H9 (cell line): Measurements from ENCODE around the gene TRUB2. TPM values are rescaled to one million over a fixed set of nuclear protein-coding genes. Genes with fewer than 3 reads are reported as not detected.

Experiments
- DNase-seq: peaks from one replicate; pipeline ENCODE4 v3.0.0-alpha.2; 2017
- H2AFZ ChIP-seq: one replicate; pipeline ENCODE4 v1.6.1; 2013; ENCODE audit warnings: mild to moderate bottlenecking, low read length, control low read depth, moderate library complexity
- H2AK5ac ChIP-seq: 2 replicates; pipeline ENCODE4 v1.6.1; 2013; ENCODE audit warnings: low read length, control low read depth, mixed read lengths; ENCODE audit not compliant: insufficient read length
- H2BK120ac ChIP-seq: one replicate; pipeline ENCODE4 v1.6.1; 2013; ENCODE audit warnings: low read depth, mild to moderate bottlenecking, low read length, control low read depth, inconsistent platforms; ENCODE audit not compliant: poor library complexity, severe bottlenecking
- H2BK12ac ChIP-seq: 2 replicates; pipeline ENCODE4 v1.6.1; 2013; ENCODE audit warnings: low read length, control low read depth, mixed read lengths, low read depth; ENCODE audit not compliant: insufficient read length
- H2BK15ac ChIP-seq: 2 replicates; pipeline ENCODE4 v1.6.1; 2013; ENCODE audit warnings: low read depth, low read length, control low read depth
- H2BK20ac ChIP-seq: one replicate; pipeline ENCODE4 v1.6.1; 2013; ENCODE audit warnings: low read depth, mild to moderate bottlenecking, low read length, control low read depth, inconsistent platforms; ENCODE audit not compliant: poor library complexity, severe bottlenecking
- H2BK5ac ChIP-seq: 2 replicates; pipeline ENCODE4 v1.6.1; 2013; ENCODE audit warnings: low read length, control low read depth, mixed read lengths; ENCODE audit not compliant: insufficient read length
- H3K14ac ChIP-seq: 2 replicates; pipeline ENCODE4 v1.6.1; 2013; ENCODE audit warnings: low read length, control low read depth; ENCODE audit not compliant: insufficient read depth
- H3K18ac ChIP-seq: 2 replicates; pipeline ENCODE4 v1.6.1; 2013; ENCODE audit warnings: low read depth, mild to moderate bottlenecking, mixed read lengths, low read length, control low read depth; ENCODE audit not compliant: insufficient read length
- H3K23ac ChIP-seq: 2 replicates; pipeline ENCODE4 v1.6.1; 2013; ENCODE audit warnings: low read length, control low read depth, mixed read lengths, low read depth; ENCODE audit not compliant: insufficient read length
- H3K23me2 ChIP-seq: 2 replicates; pipeline ENCODE4 v1.6.1; 2013; ENCODE audit warnings: low read depth, mild to moderate bottlenecking, mixed read lengths, low read length, control low read depth; ENCODE audit not compliant: insufficient read length, poor library complexity, severe bottlenecking
- H3K27ac ChIP-seq: 2 replicates; pipeline ENCODE4 v1.5.1; 2013; ENCODE audit warnings: low read length, control low read depth, mixed read lengths, low read depth; ENCODE audit not compliant: insufficient read length
- H3K27me3 ChIP-seq: 2 replicates; pipeline ENCODE4 v1.6.1; 2013; ENCODE audit warnings: low read length, control low read depth, inconsistent platforms; ENCODE audit not compliant: insufficient read depth
- H3K4ac ChIP-seq: 2 replicates; pipeline ENCODE4 v1.6.1; 2013; ENCODE audit warnings: low read depth, mild to moderate bottlenecking, control low read depth, inconsistent platforms, low read length, moderate library complexity
- H3K4me1 ChIP-seq: 2 replicates; pipeline ENCODE4 v1.6.1; 2013; ENCODE audit warnings: low read length, control low read depth, inconsistent platforms; ENCODE audit not compliant: insufficient read depth
- H3K4me2 ChIP-seq: 2 replicates; pipeline ENCODE4 v1.6.1; 2013; ENCODE audit warnings: low read length, control low read depth, mixed read lengths; ENCODE audit not compliant: insufficient read length, insufficient read depth
- H3K56ac ChIP-seq: 2 replicates; pipeline ENCODE4 v1.6.1; 2013; ENCODE audit warnings: low read depth, mild to moderate bottlenecking, mixed read lengths, low read length, control low read depth; ENCODE audit not compliant: insufficient read length
- H3K79me1 ChIP-seq: 2 replicates; pipeline ENCODE4 v1.6.1; 2013; ENCODE audit warnings: low read depth, mild to moderate bottlenecking, moderate library complexity, low read length, control low read depth, inconsistent platforms; ENCODE audit not compliant: insufficient read depth, poor library complexity, severe bottlenecking
- H3K79me2 ChIP-seq: 2 replicates; pipeline ENCODE4 v1.6.1; 2013; ENCODE audit warnings: low read length, control low read depth, inconsistent platforms; ENCODE audit not compliant: insufficient read depth
- H3K9ac ChIP-seq: 2 replicates; pipeline ENCODE4 v1.6.1; 2013; ENCODE audit warnings: low read length, control low read depth, mixed read lengths; ENCODE audit not compliant: insufficient read length; ENCODE audit errors: extremely low read depth
- H3K9me3 ChIP-seq: one replicate; pipeline ENCODE4 v1.6.1; 2013; ENCODE audit warnings: low read depth, low read length, inconsistent platforms; ENCODE audit not compliant: control insufficient read depth
- H3T11ph ChIP-seq: one replicate; pipeline ENCODE4 v1.6.1; 2013; ENCODE audit warnings: mild to moderate bottlenecking, low read length, control low read depth, inconsistent platforms
- H4K20me1 ChIP-seq: one replicate; pipeline ENCODE4 v1.6.1; 2013; ENCODE audit not compliant: control insufficient read depth, insufficient read length, insufficient read depth
- H4K5ac ChIP-seq: 2 replicates; pipeline ENCODE4 v1.6.1; 2013; ENCODE audit warnings: low read depth, mild to moderate bottlenecking, mixed read lengths, low read length, control low read depth; ENCODE audit not compliant: insufficient read length
- H4K8ac ChIP-seq: replicated peaks from 2 replicates; pipeline ENCODE4 v1.6.1; 2013; ENCODE audit warnings: low read length, control low read depth, mixed read lengths, low read depth; ENCODE audit not compliant: insufficient read length
- H4K91ac ChIP-seq: 2 replicates; pipeline ENCODE4 v1.6.1; 2013; ENCODE audit warnings: low read depth, mild to moderate bottlenecking, moderate library complexity, mixed read lengths, low read length, control low read depth; ENCODE audit not compliant: insufficient read length
- H3K27ac Mint-ChIP-seq, 3 experiments: 2 replicates in 2 of 3; 3 replicates in 1 of 3; pipeline ENCODE4 v1.8.0; 2020 to 2021; ENCODE audit warnings: mixed read lengths in 3 of 3, mild to moderate bottlenecking in 1 of 3, moderate library complexity in 1 of 3
- H3K27me3 Mint-ChIP-seq: 2 replicates; pipeline ENCODE4 v1.8.0; 2021; ENCODE audit warnings: low read depth, mild to moderate bottlenecking, moderate library complexity, mixed read lengths
- H3K36me3 Mint-ChIP-seq, 3 experiments: 2 replicates in 2 of 3; 3 replicates in 1 of 3; pipeline ENCODE4 v1.8.0; 2020 to 2021; ENCODE audit warnings: low read depth in 3 of 3, mixed read lengths in 3 of 3; ENCODE audit not compliant: insufficient read depth in 1 of 3
- H3K4me1 Mint-ChIP-seq, 2 experiments: 2 replicates each; pipeline ENCODE4 v1.8.0; 2020; ENCODE audit warnings: mixed read lengths in 2 of 2
- H3K4me3 Mint-ChIP-seq, 2 experiments: 2 replicates in 1 of 2; 3 replicates in 1 of 2; pipeline ENCODE4 v1.8.0; 2020 to 2021; ENCODE audit warnings: mild to moderate bottlenecking in 2 of 2, mixed read lengths in 2 of 2, moderate library complexity in 1 of 2
- H3K9me3 Mint-ChIP-seq, 2 experiments: 2 replicates in 1 of 2; 3 replicates in 1 of 2; pipeline ENCODE4 v1.8.0; 2020; ENCODE audit warnings: mild to moderate bottlenecking in 2 of 2, mixed read lengths in 2 of 2, moderate library complexity in 1 of 2
- CTCF ChIP-seq: fragments of 200-600 bp; sonication (generic); conservative IDR thresholded peaks from 3 replicates; pipeline ENCODE4 v1.8.0; 2021; ENCODE audit warnings: antibody characterized with exemption, mild to moderate bottlenecking
- WGBS: extraction: QIAGEN DNeasy Blood & Tissue Kit; methylation state at CpG from one replicate; pipeline ENCODE4 v1.1.7; 2013; ENCODE audit warnings: missing lambda C conversion rate, low lambda C conversion rate, mixed read lengths; ENCODE audit not compliant: insufficient read length; ENCODE audit errors: extremely low coverage; 5-methylcytosine and 5-hydroxymethylcytosine counted together
- total RNA-seq: library from RNA; stranded (reverse); gene quantifications from 2 replicates; pipeline ENCODE4 v1.2.1, GENCODE V29; 2021

Gene TRUB2
- total RNA-seq, 1 experiment from 2014 or later: 38.3 TPM

GRCh38 chr9:128292009-128292408, 30.2 kb downstream of the TRUB2 start:
- no peak overlapping the region for H3K9ac ChIP-seq
- H3K27me3 Mint-ChIP-seq: no peaks in the 10 kb centered on the region; the same call in 1 of the 2 replicates
- H3K27me3 ChIP-seq: no peaks in the 10 kb centered on the region
- H3K27ac Mint-ChIP-seq: no peak overlapping the region
- H2BK120ac ChIP-seq: no peak overlapping the region
- H3K79me1 ChIP-seq: no peaks in the 10 kb centered on the region
- H2BK20ac ChIP-seq: no peak overlapping the region
- H3K79me2 ChIP-seq: 0 out of 2 replicates have a peak, but pooled peaks cover 1% of the 10 kb centered on the region
- no peak overlapping the region for H4K91ac ChIP-seq
- no peaks in the 10 kb centered on the region for H4K20me1 ChIP-seq
- no peaks in the 10 kb centered on the region for H3K4me1 ChIP-seq
- no peak overlapping the region for H3K4ac ChIP-seq
- no peak overlapping the region for H2BK15ac ChIP-seq
- no peak overlapping the region for H3K4me3 Mint-ChIP-seq
- H3K56ac ChIP-seq: no peak overlapping the region
- no peaks in the 10 kb centered on the region for H3K9me3 Mint-ChIP-seq
- no peak overlapping the region for H3K4me2 ChIP-seq
- H2AK5ac ChIP-seq: no peak overlapping the region
- H3K14ac ChIP-seq: no peak overlapping the region
- no CpG with 5 or more reads among the region's 3 CpGs for WGBS
- no peak overlapping the region for H4K5ac ChIP-seq
- H3K4me1 Mint-ChIP-seq: peaks cover 2 to 4% of the 10 kb centered on the region in 2 experiments
- H4K8ac ChIP-seq: no peak overlapping the region
- no peaks in the 10 kb centered on the region for H3K23me2 ChIP-seq
- no peaks in the 10 kb centered on the region for H3K9me3 ChIP-seq
- H3K36me3 Mint-ChIP-seq: peaks cover 3 to 16% (median 7%) of the 10 kb centered on the region in 3 experiments; a peak in 5 of 7 replicates
- no peak overlapping the region for H3K27ac ChIP-seq
- H3K18ac ChIP-seq: no peak overlapping the region
- no peak overlapping the region for H2BK5ac ChIP-seq
- no peak overlapping the region for H3K23ac ChIP-seq
- no peak for DNase-seq
- H3T11ph ChIP-seq: no peak overlapping the region
- no peak overlapping the region for H2BK12ac ChIP-seq
- H2AFZ ChIP-seq: no peak overlapping the region
- TF ChIP-seq CTCF: no peak
